GM19468 (cell line): ENCODE data around the gene PDZD7.

Source experiments
- ATAC-seq: cut with Tn5 transposase; IDR thresholded peaks from one replicate; pipeline ENCODE4 v1.9.1; 2021; ENCODE audit warnings: mild to moderate bottlenecking, moderate library complexity, moderate number of reproducible peaks; ENCODE audit not compliant: unreplicated experiment; ENCODE audit errors: extremely low read depth

The PDZD7 gene

DNA sequence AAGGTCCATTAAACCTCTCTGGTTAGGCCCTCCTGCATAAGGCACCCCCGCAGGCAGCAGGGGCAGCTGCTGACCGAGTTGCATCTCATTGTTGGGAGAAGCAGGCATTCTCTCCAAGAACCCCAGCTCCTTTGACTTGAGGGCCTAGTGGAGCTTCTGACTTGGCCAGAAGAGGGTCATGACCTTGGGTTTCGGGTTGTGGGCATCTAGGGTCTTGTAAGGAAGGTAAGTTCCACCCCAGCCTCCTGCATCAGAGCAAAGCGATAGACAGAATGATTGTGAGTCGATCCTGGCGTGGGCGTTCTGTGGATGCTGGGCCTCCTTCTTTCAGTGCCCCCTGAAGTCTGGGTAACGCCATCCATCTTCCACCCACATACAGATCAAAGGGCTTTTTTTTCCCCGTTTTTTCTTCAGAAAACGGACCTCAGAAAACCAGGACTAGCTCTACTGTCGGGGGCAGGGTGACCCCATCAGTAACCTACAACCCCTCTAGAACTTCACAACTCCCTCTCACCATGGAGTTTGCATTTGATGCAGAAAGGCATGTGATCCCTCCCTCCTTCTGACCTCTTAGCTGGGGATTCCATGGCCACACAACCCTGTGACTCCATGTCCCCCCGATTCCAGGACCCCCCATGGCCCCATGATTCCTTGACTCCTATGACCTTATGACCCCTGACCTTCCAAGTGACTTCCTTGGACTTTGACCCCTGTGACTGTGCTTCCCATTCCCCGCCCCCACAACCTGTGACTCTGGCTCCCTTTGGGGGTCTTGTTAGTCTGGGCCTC, 58.6 kb downstream of the PDZD7 start:
- ATAC-seq, result no peak

GRCh38 chr10:100970914-100971811, 59.8 kb downstream of the PDZD7 start:
- ATAC-seq, result no peak

GRCh38 chr10:100970076-100970913, 60.6 kb downstream of the PDZD7 start:
- ATAC-seq, result no peak

DNA sequence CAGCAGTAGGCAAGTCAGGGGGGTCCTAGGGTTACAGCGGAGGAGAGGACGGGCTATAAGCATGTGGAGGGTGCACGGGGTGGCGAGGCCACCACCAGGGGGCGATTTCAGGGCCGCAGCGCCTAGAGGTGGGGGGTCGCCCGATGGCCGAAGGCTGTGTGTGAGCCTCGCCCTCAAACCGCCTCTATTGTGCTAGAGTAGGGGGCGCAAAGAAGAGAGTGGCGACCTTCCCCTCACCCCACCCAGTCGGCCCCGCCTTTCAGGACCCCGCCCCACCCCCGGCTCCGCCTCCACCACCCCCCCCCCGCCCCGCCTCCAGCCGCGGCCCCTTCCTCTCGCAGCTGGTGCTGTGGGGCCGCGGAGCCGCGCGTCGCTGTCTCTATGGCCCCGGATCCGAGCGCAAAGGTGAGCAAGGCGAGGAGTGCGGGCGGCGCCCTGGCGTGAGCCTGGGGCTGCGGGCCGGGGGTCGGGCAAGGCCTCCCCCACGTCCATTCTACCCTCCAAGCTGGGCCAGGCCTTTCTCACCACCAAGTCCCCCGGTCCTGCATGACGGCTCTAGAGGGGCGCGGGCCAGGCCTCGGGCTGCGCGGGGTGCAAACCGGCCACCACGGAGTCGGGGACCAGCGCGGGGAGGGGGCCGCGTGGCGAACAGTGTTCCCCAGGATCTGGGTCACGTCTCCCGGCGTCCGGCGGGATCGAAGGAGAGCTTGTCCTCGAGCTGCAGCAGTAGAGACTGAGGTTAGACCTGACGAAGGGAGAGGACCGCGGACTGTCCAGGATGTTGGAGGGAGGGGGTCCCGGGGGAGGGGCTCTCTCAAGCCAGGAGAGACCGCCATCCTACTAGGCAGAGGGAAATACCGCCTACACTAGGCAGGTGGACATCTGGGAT, 61.5 kb downstream of the PDZD7 start, which contains the start of gene SEMA4G:
Gene SEMA4G (plus strand): TSS at position 318 of the 889 bp plus-strand sequence. CDS start 3,409 bp downstream, outside the sequence.
- ATAC-seq, result no peak

- no peak for ATAC-seq
These were observed 62.1 kb downstream of the PDZD7 start for GRCh38 chr10:100968863-100969186.

DNA sequence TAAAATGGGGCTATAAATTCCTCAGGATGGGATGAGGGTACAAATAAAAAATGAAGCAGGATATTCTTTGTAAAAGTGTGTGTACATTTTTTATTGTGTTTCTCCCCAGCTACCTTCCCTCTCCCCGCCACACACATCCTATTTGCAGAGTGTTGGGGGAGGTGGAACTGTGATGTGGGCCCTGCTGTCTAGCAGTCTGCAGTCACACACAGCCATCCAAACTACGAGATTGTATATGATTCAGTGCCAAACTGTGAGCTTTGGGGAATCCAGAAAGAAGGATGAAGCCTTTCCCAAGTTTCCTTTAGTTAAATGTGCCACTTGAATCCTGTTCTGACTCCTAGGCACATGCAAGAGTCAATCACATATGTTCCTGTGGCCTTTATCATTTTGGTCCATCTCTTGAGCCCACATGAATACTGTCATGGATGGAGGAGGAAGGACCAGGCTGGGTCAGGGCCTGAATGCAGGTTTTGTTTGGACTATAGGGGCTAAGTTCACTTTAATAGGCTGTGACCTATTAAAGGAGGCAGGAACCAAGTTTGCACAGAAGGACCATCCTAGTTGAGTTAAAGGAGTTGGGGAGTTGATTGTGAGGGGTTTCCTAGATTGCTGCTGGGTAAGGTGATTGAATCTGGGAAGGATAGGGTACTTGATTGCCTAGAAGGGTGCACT, 62.7 kb downstream of the PDZD7 start:
- no peak for ATAC-seq

DNA sequence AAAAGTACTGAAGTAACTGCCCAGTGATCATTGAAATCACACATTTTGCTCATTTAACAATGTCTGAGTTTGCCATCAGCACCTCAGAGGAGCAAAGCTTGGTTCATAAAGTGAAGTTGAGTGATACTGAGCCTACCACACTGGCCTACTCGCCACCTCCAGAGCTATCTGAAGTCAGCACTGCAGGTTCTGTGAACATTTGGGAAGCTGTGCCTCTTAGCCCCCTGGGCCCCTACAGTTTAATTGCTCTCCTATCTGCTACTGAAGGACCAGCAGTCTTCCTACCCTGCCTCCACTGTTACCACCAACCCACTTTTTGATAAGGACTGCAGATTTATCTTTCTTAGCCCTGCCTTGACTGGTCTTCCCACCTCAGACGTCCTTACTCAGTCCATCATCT, 63.6 kb downstream of the PDZD7 start:
- ATAC-seq, result no peak

DNA sequence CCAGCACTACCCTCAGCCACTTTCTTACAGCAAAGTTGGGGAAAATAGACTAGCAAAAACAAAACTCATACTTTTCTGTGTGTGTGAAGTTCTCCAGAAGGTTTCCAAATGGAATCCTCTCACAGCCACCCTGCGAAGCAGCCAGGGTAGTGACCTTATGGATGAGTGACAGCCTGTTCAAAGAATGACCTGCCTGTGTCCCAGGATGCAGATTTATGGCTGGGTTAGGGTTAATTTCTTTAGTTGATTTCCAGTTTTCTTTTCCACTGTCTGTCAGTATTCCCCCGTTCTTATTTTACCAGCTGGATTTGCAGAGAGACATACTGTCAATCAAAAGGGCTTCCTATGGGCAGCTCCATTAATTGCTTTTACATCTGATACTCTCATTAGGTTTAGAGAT, 64.0 kb downstream of the PDZD7 start:
- ATAC-seq, result no peak

DNA sequence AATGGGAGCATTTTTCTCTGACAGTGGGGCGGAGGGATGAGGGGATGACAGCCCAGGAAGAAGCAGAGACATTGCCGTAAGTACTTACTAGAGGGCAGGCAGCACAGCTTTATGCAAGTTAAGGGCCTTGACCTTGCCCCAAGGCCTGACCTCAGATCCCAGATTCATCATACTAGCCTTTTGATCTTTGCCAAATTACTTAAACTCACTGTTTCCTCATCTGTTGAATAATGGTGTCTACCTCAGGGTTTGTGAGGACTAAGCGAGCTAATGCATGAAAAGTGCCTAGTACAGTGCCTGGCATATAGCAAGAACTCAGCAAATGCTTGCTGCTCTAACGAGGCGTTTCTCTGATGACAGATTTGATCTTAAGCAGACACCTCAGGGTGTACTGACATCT, 65.1 kb downstream of the PDZD7 start:
- no peak for ATAC-seq

GRCh38 chr10:100963826-100964225, 67.1 kb downstream of the PDZD7 start:
- no peak for ATAC-seq

DNA sequence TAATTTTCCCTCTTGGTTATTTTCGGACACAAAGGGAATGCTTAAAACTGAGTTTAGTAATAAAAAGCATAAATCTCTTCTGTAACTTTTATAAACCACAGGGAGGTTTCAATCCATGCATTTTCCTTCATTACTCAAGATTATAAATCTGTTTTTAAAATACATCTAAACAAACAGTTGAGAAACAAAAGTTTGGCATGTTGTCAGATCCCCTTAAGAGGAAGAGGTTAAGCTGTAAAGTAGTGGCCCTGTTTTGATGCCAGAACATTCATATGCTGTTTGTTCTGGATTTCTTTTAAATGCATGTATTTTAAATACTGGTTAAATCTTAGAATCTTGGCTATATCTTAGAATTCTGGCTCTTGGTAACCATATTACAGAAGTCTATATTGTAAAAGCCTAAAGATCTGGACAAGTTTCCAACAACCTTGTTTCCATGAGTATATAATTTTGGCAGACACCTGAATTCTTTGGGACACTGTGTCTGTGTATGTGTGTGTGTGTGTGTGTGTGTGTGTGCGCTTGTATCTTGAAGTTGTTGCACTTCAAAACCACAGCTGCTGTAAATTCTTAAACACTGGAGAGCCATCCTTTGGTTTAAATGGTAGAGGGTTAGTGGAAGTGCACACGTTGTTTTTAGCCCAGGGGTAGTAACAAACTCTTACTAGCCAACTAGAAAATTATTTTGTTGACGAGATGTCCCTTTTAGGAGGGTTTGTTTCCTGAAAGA, 68.4 kb downstream of the PDZD7 start:
- ATAC-seq, result no peak

- ATAC-seq, result no peak
These were observed 70.7 kb downstream of the PDZD7 start for GRCh38 chr10:100960251-100960650.
